ENCODE measurements around the gene CELA3A. TPM values are rescaled to one million over a fixed set of nuclear protein-coding genes. Genes with fewer than 3 reads are reported as not detected.

CELA3A gene
- total and polyA plus RNA-seq, 4 experiments from 2014 or later = not detected

DNA sequence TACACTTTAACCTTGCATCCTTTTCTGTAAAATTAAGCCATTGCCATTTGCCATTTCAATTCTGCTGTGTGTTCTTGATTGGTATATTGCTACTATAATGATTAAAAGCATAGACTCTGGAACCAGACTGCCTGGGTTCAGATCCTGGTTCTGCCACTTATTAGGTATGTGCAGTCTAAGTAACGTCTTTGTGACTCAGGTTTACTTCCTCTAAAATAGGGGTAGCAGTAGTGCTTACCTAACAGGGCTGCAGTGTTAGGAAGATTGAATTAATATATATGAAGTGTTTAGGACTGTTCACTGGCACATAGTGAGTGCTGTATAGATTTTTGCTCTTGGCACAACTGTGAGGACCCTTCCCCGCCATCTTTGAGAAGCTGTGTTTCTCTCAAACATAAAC, 55.5 kb downstream of the CELA3A start:
- peak overlapping the region; percentile 65 to 89 (median 82) for H3K27ac Mint-ChIP-seq
- H3K4me3 Mint-ChIP-seq = peak overlapping the region; percentile 8 to 85 (median 66)
- Histone ChIP-seq H3K36me3 (ENCODE audit: insufficient read depth, low read length) (peaks cover 3% of the 10 kb centered on the region), H3K27ac (ENCODE audit: low read depth, low read length) (peak overlapping the region; percentile 39), H3K27me3 (ENCODE audit: insufficient read depth, low read length) (no peaks in the 10 kb centered on the region), H3K9me3 (ENCODE audit: control insufficient read depth in 1 of 2, low read length in 2 of 2) (no peaks in the 10 kb centered on the region), H3K4me1 (ENCODE audit: insufficient read depth, low read length) (peaks cover 84% of the 10 kb centered on the region), H3K4me3 (ENCODE audit: low read length in 2 of 2) (no peak overlapping the region)
- POLR2A ChIA-PET (ENCODE audit: partially characterized antibody) = interaction anchor here (1.1 to 17.7 kb wide), 3 partner anchors 9 to 25 kb away, joined by 3 to 874 read pairs (median 8); no protein-coding TSS in a partner anchor
- peaks cover 0 to 2% (median 0%) of the 10 kb centered on the region in 8 donors for H3K9me3 Mint-ChIP-seq
- DNase-seq = no peak
- peaks cover 28 to 62% of the 10 kb centered on the region in 2 donors for H3K36me3 Mint-ChIP-seq
- no peaks in the 10 kb centered on the region for H3K27me3 Mint-ChIP-seq
- intact Hi-C loops (cut with micrococcal nuclease) = loop anchor here (2.0 kb wide), 1 partner anchor 32 kb away; no protein-coding TSS in a partner anchor
- CTCF ChIA-PET (ENCODE audit: partially characterized antibody) = interaction anchor here (1.1 to 2.9 kb wide), 3 partner anchors 18 to 33 kb away, joined by 5 to 27 read pairs (median 5); no protein-coding TSS in a partner anchor
- H3K4me1 Mint-ChIP-seq = peaks cover 41 to 88% (median 61%) of the 10 kb centered on the region in 4 donors

- Mint-ChIP-seq H3K27me3 (no peaks in the 10 kb centered on the region), H3K36me3 (peaks cover 28 to 65% of the 10 kb centered on the region in 2 donors), H3K27ac (peak overlapping the region; percentile 42 to 89 (median 70)), H3K9me3 (peaks cover 0 to 2% (median 0%) of the 10 kb centered on the region in 8 donors), H3K4me3 (peak overlapping the region; percentile 21 to 85 (median 56)), H3K4me1 (peaks cover 47 to 90% (median 67%) of the 10 kb centered on the region in 4 donors)
- Histone ChIP-seq H3K27me3 (ENCODE audit: insufficient read depth, low read length) (no peaks in the 10 kb centered on the region), H3K4me1 (ENCODE audit: insufficient read depth, low read length) (peaks cover 88% of the 10 kb centered on the region), H3K36me3 (ENCODE audit: insufficient read depth, low read length) (peaks cover 3% of the 10 kb centered on the region), H3K27ac (ENCODE audit: low read depth, low read length) (peak overlapping the region; percentile 8), H3K4me3 (ENCODE audit: low read length in 2 of 2) (no peak overlapping the region), H3K9me3 (ENCODE audit: control insufficient read depth in 1 of 2, low read length in 2 of 2) (no peaks in the 10 kb centered on the region)
- ChIA-PET CTCF (ENCODE audit: partially characterized antibody) (interaction anchor here (1.1 to 3.7 kb wide), 4 partner anchors 15 to 33 kb away, joined by 5 to 22 read pairs (median 5); no protein-coding TSS in a partner anchor), POLR2A (ENCODE audit: partially characterized antibody) (interaction anchor here (1.1 to 17.7 kb wide), 3 partner anchors 9 to 35 kb away, joined by 3 to 874 read pairs (median 3); no protein-coding TSS in a partner anchor)
- no peak for DNase-seq
- intact Hi-C loops (cut with micrococcal nuclease) = loop anchor here (2.0 kb wide), 1 partner anchor 31 kb away; no protein-coding TSS in a partner anchor
These were observed 56.4 kb downstream of the CELA3A start for GRCh38 chr1:22057861-22058260.

Other genes with a start within 250 kb of the CELA3A start
- 100 to 1,000 TPM; 110 to 117 TPM for gene USP48, start 218.5 kb upstream of the CELA3A start, total RNA-seq
- gene USP48, start 218.5 kb upstream of the CELA3A start, polyA plus RNA-seq = 10 to 100 TPM; 36.1 to 42.4 TPM
- gene LDLRAD2, start 189.4 kb upstream of the CELA3A start, total RNA-seq = not detected
- not detected for gene LDLRAD2, start 189.4 kb upstream of the CELA3A start, polyA plus RNA-seq
- gene HSPG2, start 64.3 kb upstream of the CELA3A start, total RNA-seq = 1 to 10 TPM; 1.2 TPM
- gene HSPG2, start 64.3 kb upstream of the CELA3A start, polyA plus RNA-seq = not detected
- not detected for gene CELA3B, start 24.6 kb upstream of the CELA3A start, total RNA-seq
- not detected for gene CELA3B, start 24.6 kb upstream of the CELA3A start, polyA plus RNA-seq
- 100 to 1,000 TPM; 195 to 202 TPM for gene CDC42, start 51.1 kb downstream of the CELA3A start, total RNA-seq
- 100 to 1,000 TPM; 159 to 320 TPM for gene CDC42, start 51.1 kb downstream of the CELA3A start, polyA plus RNA-seq
- gene WNT4, start 141.4 kb downstream of the CELA3A start, total RNA-seq = not detected
- under 1 TPM in 1 of 2 donors, not detected in 1; 0.10 TPM for gene WNT4, start 141.4 kb downstream of the CELA3A start, polyA plus RNA-seq

Data from CD4-positive, alpha-beta memory T cell (primary cell).